HG03159 (cell line): ENCODE measurements around the gene NDFIP1.

ENCODE experiments used
- ATAC-seq: cut with Tn5 transposase; IDR thresholded peaks from one replicate; pipeline ENCODE4 v1.9.1; 2021; ENCODE audit warnings: mild to moderate bottlenecking, moderate library complexity; ENCODE audit not compliant: unreplicated experiment

Gene NDFIP1

GRCh38 chr5:142117579-142118151 is 9.1 kb downstream of the NDFIP1 start:
- ATAC-seq: no peak

GRCh38 chr5:142118155-142118686 is 9.6 kb downstream of the NDFIP1 start:
- ATAC-seq: no peak

- no peak for ATAC-seq
These were observed 10.6 kb downstream of the NDFIP1 start for GRCh38 chr5:142119051-142119625.

GRCh38 chr5:142120247-142120935 is 11.8 kb downstream of the NDFIP1 start:
- ATAC-seq: no peak

GRCh38 chr5:142122121-142122520 is 13.5 kb downstream of the NDFIP1 start:
- no peak for ATAC-seq

GRCh38 chr5:142125378-142125777 is 16.8 kb downstream of the NDFIP1 start:
- ATAC-seq: no peak

GRCh38 chr5:142125963-142126362 is 17.4 kb downstream of the NDFIP1 start:
- no peak for ATAC-seq

- ATAC-seq: no peak
These were observed 20.2 kb downstream of the NDFIP1 start for GRCh38 chr5:142128675-142129208.

GRCh38 chr5:142129446-142130066 is 21.0 kb downstream of the NDFIP1 start:
- ATAC-seq: no peak

GRCh38 chr5:142131394-142131793 is 22.8 kb downstream of the NDFIP1 start:
- no peak for ATAC-seq

- ATAC-seq: no peak
These were observed 24.3 kb downstream of the NDFIP1 start for GRCh38 chr5:142132916-142133315.

- ATAC-seq: no peak
These were observed 25.0 kb downstream of the NDFIP1 start for GRCh38 chr5:142133330-142134206.

- ATAC-seq: no peak
These were observed 25.9 kb downstream of the NDFIP1 start for GRCh38 chr5:142134331-142135010.

- ATAC-seq: no peak
These were observed 32.9 kb downstream of the NDFIP1 start for GRCh38 chr5:142141463-142141862.

GRCh38 chr5:142143878-142144277 is 35.3 kb downstream of the NDFIP1 start:
- no peak for ATAC-seq

- peak; percentile 92 for ATAC-seq
These were observed 36.7 kb downstream of the NDFIP1 start for GRCh38 chr5:142145106-142145900.

- ATAC-seq: no peak
These were observed 40.8 kb downstream of the NDFIP1 start for GRCh38 chr5:142149363-142149762.

- ATAC-seq: no peak
These were observed 41.9 kb downstream of the NDFIP1 start for GRCh38 chr5:142150431-142150830.
